Upper lobe of left lung (tissue), 4 donors: ENCODE results near the gene ZNF564.

Experiments
- EP300 ChIP-seq, 4 donors: sonication (generic); formaldehyde crosslinking; IDR thresholded peaks; one replicate each; pipeline ENCODE4 v1.5.1; 2017; ENCODE audit warnings: antibody characterized with exemption in 4 of 4, control low read depth in 2 of 4
- POLR2AphosphoS5 ChIP-seq, 2 donors: sonication (generic); formaldehyde crosslinking; IDR thresholded peaks; one replicate each; pipeline ENCODE4 v1.5.1; 2017; ENCODE audit warnings: antibody characterized with exemption in 2 of 2
- TF ChIP-seq, protein P1 (sequence below), 6 experiments: fragments of 450-650 bp in 4 of 6; fragments of 200-600 bp in 2 of 6; sonication (generic) in 2 of 6; IDR thresholded peaks; one replicate each; pipeline ENCODE4 v1.5.1; 2016 to 2019; ENCODE audit warnings: antibody characterized with exemption in 6 of 6

DNA sequence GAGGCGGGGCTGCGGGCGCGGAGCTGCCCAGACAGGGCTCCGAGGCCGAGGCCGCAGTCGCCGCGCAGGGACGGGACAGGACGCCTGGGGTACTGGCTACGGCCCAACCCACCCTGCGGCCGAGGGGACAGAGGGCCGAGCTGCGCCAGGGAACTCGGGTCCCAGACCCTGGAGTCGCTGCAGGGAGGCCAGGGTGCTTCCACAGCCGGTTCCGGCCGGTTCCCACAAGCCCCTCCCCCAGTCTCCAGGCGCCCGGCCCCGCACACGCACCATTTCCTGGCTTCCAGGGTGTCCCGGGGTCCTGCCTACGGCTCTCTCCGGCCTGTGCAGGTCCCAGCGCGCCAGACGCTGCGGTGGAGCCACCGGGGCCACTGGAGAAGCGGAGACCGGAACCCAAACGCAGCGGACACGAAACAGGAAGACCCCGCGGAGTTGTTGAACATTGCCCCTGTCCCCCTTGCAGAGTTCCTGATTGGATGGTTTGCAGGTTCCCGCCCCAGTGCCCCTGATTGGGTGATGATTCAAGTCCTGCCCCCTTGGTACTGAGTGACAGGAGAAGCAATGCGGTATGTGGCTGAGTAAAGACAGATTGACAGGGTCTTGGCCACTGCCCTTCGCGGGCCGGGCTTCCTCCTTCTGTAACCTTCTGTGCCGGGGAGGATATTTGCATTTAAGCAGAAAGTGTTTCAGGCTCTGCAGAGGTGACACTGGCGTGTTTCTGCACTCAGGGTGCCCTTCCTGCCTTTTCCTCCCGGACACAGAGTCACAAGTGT is at the start of gene ZNF564:
- TF ChIP-seq, protein P1, sequence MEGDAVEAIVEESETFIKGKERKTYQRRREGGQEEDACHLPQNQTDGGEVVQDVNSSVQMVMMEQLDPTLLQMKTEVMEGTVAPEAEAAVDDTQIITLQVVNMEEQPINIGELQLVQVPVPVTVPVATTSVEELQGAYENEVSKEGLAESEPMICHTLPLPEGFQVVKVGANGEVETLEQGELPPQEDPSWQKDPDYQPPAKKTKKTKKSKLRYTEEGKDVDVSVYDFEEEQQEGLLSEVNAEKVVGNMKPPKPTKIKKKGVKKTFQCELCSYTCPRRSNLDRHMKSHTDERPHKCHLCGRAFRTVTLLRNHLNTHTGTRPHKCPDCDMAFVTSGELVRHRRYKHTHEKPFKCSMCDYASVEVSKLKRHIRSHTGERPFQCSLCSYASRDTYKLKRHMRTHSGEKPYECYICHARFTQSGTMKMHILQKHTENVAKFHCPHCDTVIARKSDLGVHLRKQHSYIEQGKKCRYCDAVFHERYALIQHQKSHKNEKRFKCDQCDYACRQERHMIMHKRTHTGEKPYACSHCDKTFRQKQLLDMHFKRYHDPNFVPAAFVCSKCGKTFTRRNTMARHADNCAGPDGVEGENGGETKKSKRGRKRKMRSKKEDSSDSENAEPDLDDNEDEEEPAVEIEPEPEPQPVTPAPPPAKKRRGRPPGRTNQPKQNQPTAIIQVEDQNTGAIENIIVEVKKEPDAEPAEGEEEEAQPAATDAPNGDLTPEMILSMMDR (IDR thresholded peaks at IDR 0.05) = peak in 3 of 6 experiments; percentile 16 to 35 (median 16)
- TF ChIP-seq EP300 (IDR thresholded peaks at IDR 0.05) = no peak
- TF ChIP-seq POLR2AphosphoS5 (IDR thresholded peaks at IDR 0.05) = peak; percentile 63 to 87
